Left colon (tissue), 2 donors: ENCODE measurements around the gene DMTF1. TPM values are rescaled to one million over a fixed set of nuclear protein-coding genes. Genes with fewer than 3 reads are reported as not detected.
A peak's percentile ranks its signal among the peaks of the same experiment; 100 is the strongest.
"Not testable (repeated sequence)": the region's sequence is repeated elsewhere in the genome, so short reads cannot be mapped to it uniquely, and the experiment has no call there.

Experiments
- ATAC-seq: fragments of 200-7000 bp; cut with Tn5 transposase; one replicate; pipeline ENCODE4 v1.9.1; 2020; ENCODE audit warnings: mild to moderate bottlenecking, moderate library complexity
- DNase-seq, 2 donors: peaks; one replicate each; pipeline ENCODE4 v3.0.0-alpha.2; 2020
- intact Hi-C, 2 donors: fragments of 100-400 bp; cut with DNase I in 1 of 2; cut with micrococcal nuclease in 1 of 2; formaldehyde crosslinking; loops; one replicate each; pipeline versions ENCODE4 v1.11.2 to v1.14.0; 2022; cut with DNase I, micrococcal nuclease
- long read RNA-seq: library from polyadenylated mRNA; unstranded; transcript quantifications from one replicate; pipeline ENCODE4 v2.0.0, GENCODE V29; 2021
- total RNA-seq, 2 donors: library from RNA; stranded (reverse); fragmentation: NEBNext Ultra II Directional; extraction: Animal tissue kit (Norgen Biotek cat#: 25700); gene quantifications; one replicate each; pipeline ENCODE4 v1.2.1, GENCODE V29; 2021
- donor health status: DM: no; HTN: no; CAD: no.
- donor health status: DM: yes; HTN: yes; CAD: no.

The DMTF1 gene
- 10 to 100 TPM; 48.8 to 58.8 TPM for total RNA-seq
- long read RNA-seq, partial matches to known transcripts, result 1 of 12 reads
- long read RNA-seq, other reads (novel, unspliced or antisense), result 5 of 12 reads

- peak; percentile 91 for ATAC-seq
- intact Hi-C loops, result loop anchor here in 1 of 2 donors (5.0 to 10.0 kb wide), 2 partner anchors 65 to 192 kb away; partner anchors contain the start of genes CROT and TMEM243
- peak; percentile 94 to 95 for DNase-seq
Observed at GRCh38 chr7:87152112-87152896, at the start of gene DMTF1. TSS of gene DMTF1 (plus strand) at chr7:87152453. CDS start at chr7:87164942, 12,489 bp downstream.

DNA sequence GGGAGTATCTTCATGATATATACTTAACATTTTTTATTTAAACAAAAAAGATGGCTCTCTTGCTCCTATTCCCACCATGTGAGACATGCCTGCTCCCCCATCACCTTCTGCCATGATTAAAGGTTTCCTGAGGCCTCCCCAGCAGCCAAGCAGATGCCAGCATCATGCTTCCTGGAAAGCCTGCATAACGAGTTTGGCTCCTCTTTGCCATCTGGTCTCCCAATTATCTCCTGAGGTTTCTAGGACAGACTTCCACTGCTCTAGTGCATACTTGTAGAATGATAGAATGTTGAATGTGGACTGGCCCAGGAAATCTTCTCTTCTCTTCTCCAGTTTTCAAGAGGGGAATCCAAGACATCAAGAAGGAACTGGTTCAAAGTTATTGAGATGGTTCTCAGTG lies 46.9 kb upstream of the DMTF1 start:
- intact Hi-C loops, result no loop called here
- DNase-seq (no peak), ATAC-seq (no peak)

- ATAC-seq (no peak), DNase-seq (no peak)
- intact Hi-C loops, result no loop called here
Observed at GRCh38 chr7:87106974-87107612, 45.2 kb upstream of the DMTF1 start.

DNA sequence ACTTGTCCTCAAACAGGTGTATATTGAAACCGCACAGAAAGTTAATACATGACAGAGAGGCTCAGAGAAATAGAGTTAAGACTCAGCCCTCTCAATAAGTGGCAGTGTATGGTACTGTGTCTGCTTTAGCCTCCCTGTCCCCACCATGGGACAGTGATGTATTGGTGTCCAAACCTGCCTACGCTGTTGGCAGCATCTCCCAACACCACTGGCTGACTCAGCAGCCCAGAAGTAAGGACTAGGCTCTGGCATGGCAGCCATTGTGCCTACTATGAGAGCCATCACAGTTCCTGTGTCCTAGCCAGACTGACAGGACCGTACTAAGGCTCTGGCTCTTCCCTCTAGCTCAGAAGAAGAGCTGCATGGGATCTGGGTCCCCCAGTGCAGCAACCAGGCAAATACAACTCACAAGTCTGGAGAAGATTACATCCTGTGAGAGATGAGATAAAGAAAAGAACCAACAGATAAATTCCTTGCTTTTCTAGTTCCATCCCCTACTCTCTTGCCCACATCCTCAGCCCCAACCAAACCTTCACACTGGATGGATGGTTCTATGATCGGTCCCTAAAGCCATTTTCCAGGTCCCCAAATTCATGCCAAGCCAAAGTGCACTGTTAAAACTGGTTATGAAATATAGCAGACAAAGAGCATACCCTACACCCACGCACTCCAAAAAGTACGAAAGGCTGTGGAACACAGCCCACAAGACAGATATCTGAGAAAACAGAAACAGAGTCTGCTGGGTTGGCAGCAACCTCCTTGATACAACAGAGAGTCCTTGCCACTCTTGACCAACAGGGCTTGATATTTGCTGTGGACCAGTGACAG lies 44.1 kb upstream of the DMTF1 start:
- intact Hi-C loops, result no loop called here
- no peak for DNase-seq
- no peak for ATAC-seq

DNA sequence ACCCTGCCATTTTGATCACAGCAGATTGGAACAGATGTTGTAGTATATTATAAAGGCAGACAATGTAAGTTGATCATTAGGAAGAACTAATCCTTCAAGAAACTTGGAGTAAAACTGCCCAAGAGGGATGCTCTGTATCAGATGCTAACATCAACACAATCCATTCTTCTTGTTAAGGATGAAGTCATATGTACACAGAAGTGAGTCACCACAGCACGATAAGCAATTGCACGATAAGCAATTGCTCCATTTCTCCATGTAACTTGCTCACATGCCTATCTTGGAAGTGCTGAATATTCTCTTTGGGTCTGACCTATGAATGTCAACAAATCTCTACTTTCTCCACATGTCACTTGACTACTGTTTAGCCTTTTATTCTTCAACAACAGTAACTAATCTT lies 41.5 kb upstream of the DMTF1 start:
- no peak for DNase-seq
- ATAC-seq, result no peak
- intact Hi-C loops, result no loop called here

GRCh38 chr7:87111877-87112276 lies 40.4 kb upstream of the DMTF1 start:
- ATAC-seq, result no peak
- intact Hi-C loops, result no loop called here
- no peak for DNase-seq

DNA sequence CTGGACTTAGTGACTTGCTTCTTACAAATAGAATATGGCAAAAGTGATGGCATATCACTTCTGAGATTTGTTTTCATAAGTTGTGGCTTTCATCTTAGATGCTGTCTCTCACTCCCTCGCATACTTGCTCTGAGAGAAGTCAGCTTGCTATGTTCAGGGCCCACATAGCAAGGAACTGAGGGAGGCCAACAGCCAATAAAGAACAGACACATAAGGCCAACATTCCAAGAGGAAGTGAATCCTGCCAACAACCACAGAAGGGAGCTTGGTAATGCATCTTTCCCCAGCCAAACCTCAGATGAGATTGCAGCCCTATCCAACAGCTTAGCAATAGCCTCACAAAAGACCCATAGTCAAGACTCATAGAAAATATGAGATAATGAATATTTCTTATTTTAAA lies 39.2 kb upstream of the DMTF1 start:
- no peak for DNase-seq
- intact Hi-C loops, result no loop called here
- no peak for ATAC-seq

DNA sequence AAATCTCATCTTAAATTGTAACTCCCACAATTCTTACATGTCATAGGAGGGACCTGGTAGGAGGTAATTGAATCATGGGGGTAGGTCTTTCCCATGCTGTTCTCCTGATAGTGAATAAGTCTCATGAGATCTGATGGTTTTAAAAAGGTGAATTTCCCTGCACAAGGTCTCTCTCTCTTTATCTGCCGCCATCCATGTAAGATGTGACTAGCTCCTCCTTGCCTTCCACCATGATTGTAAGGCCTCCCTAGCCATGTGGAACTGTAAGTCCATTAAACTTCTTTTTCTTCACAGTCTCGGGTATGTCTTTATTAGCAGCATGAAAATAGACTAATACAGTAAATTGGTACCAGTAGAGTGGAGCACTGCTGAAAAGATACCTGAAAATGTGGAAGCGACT lies 38.3 kb upstream of the DMTF1 start:
- ATAC-seq, intact Hi-C loops, DNase-seq: not testable (repeated sequence)

GRCh38 chr7:87115772-87116171 lies 36.5 kb upstream of the DMTF1 start:
- intact Hi-C loops, DNase-seq, ATAC-seq: not testable (repeated sequence)

DNA sequence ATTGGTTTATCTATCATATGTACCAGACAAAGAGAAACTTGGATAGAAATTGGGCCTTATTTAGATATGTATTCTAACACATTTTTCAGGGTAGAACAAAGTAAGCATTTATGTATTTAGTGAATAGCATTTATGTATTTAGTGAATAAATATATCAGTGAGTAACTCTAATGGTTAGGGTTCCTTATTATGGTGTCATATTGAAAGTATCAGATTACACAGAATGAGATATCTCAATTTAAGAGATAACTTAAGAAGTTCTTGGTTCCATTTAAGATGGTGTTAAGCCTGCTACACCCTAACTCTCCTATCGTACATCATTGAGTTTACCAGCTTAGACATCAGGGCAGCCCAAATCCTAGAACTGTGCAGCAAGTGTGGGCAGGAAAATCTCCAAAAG lies 35.9 kb upstream of the DMTF1 start:
- ATAC-seq, result no peak
- intact Hi-C loops, result no loop called here
- DNase-seq, result no peak

GRCh38 chr7:87119581-87119980 lies 32.7 kb upstream of the DMTF1 start:
- ATAC-seq, result no peak
- intact Hi-C loops, result no loop called here
- no peak for DNase-seq

GRCh38 chr7:87123105-87123504 lies 29.1 kb upstream of the DMTF1 start:
- ATAC-seq (no peak), DNase-seq (no peak)
- intact Hi-C loops, result no loop called here

DNA sequence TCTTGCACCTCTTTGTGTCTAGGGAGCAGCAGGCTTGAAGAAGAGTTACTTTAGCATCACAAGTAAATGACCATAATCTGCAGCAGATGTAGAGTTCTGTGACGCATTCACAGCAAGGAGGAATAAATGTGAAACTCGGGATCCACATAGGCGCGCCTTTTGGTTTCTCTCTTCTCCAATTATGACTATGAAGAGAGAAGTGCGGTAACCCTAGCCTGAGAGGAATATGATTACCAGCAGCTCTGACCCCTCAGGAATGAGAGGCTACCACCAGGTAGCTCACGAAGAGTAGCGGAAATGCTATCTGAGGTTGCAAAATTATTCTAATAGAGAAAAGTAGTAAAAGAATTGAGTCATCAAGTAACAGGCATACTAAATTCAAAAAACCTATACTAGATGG lies 25.2 kb upstream of the DMTF1 start:
- no peak for ATAC-seq
- intact Hi-C loops, result no loop called here
- DNase-seq, result no peak

GRCh38 chr7:87128861-87129267 lies 23.4 kb upstream of the DMTF1 start:
- DNase-seq, result no peak
- intact Hi-C loops, result no loop called here
- ATAC-seq, result no peak

DNA sequence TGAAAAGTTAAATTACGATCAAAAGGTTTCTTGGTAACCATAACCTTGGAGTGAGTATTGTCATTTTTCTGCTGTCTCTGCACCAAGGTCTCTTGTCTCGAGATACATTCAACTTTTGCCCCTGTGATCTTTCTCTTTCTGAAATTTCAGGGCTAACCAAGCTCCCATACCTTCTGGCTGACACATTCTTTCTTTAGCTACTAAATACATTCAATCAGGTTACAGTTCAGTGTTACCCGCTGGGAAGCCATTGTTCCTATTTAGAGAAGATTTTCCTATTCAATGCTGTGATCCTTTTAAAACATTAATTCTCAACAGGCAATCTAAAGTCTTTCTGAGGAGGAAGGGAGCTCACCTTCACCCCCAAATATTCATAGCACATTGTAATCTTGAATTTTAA lies 22.9 kb upstream of the DMTF1 start:
- no peak for ATAC-seq
- no peak for DNase-seq
- intact Hi-C loops, result no loop called here

- DNase-seq, result no peak
- ATAC-seq, result no peak
- intact Hi-C loops, result no loop called here
Observed at GRCh38 chr7:87129848-87130247, 22.4 kb upstream of the DMTF1 start.

DNA sequence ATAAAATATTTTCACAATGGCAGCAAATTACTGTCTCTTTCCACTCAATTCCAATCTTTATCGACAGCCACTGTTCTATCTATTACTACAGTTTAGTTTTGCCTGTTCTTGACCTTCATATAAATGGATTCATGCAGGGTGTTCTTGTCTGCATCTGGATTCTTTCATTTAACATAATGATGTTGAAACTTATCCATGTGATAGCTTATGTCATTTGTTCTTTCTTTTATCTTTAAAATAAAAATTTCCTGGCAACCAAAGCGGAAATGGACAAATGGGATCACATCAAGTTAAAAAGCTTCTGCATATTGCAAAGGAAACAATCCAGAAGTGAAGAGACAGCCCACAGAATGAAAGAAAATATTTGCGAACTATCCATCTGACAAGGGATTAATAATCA lies 20.5 kb upstream of the DMTF1 start:
- intact Hi-C loops, result no loop called here
- ATAC-seq, result no peak
- DNase-seq, result no peak

DNA sequence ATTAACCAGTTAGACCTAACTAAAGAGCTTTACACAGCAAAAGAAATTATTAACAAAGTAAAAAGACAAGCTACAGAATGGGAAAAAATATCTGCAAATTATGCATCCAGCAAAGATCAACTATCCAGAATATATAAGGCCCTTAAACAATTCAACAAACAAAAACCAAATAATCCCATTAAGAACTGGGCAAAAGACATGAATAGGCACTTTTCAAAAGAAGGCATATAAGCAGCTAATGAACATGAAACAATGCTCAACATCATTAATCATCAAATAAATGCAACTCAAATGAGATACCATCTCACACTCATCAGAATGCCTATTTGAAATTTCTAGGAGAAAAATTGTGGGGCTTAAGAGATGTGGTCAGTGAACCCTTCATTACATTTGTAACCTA lies 15.0 kb upstream of the DMTF1 start:
- DNase-seq, result no peak
- no peak for ATAC-seq
- intact Hi-C loops, result no loop called here

DNA sequence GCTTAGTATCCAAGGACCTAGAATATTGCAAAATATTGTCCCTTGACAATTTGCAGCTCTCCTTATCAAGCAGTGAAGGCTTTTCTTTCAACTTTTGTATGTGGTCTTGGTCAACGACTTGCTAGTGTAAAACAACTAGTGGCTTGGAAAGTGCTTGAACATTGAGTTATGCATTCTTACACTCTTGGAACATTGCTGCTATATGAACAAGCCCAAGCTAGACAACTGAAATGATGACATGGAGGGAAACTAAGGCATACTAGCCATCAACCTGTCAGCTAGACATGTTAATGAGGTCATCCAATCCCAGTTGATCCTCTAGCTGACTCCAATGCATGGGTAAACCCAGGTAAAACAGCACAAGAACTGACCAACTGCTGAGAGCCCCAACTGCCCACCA lies 12.7 kb upstream of the DMTF1 start:
- ATAC-seq, result no peak
- intact Hi-C loops, result no loop called here
- no peak for DNase-seq
